Activated CD8-positive, alpha-beta memory T cell treated with anti-CD3 and anti-CD28 coated beads, Interleukin-2, amount 10 ng/mL, durations not matched to agents 7 days and 5 days (primary cell): ENCODE results near the gene ERC2. TPM values are rescaled to one million over a fixed set of nuclear protein-coding genes. Genes with fewer than 3 reads are reported as not detected.

Source experiments
- ATAC-seq: fragments of 150-1000 bp; cut with Tn5 transposase; one replicate; pipeline ENCODE4 v1.10.0; 2021; ENCODE audit warnings: moderate library complexity
- CTCF ChIA-PET: fragments of 350-600 bp; sonication (Branson Sonifier 250); formaldehyde crosslinking; loops from one replicate; lab custom pipeline; 2021; ENCODE audit warnings: antibody characterized with exemption; lab: Charles Lee
- DNase-seq: peaks from one replicate; pipeline ENCODE4 v3.0.0-alpha.2; 2020
- H3K27ac Mint-ChIP-seq: one replicate; pipeline ENCODE4 v1.8.0; 2021; ENCODE audit warnings: mild to moderate bottlenecking, mixed read lengths
- H3K27me3 Mint-ChIP-seq: one replicate; pipeline ENCODE4 v1.8.0; 2021; ENCODE audit warnings: mixed read lengths
- H3K36me3 Mint-ChIP-seq: one replicate; pipeline ENCODE4 v1.8.0; 2021; ENCODE audit warnings: mild to moderate bottlenecking, mixed read lengths
- H3K4me1 Mint-ChIP-seq: one replicate; pipeline ENCODE4 v1.8.0; 2021; ENCODE audit warnings: mixed read lengths
- H3K4me3 Mint-ChIP-seq: one replicate; pipeline ENCODE4 v1.8.0; 2021; ENCODE audit warnings: mild to moderate bottlenecking, moderate library complexity, mixed read lengths
- H3K9me3 Mint-ChIP-seq: one replicate; pipeline ENCODE4 v1.8.0; 2022; ENCODE audit warnings: low read depth, mixed read lengths
- total RNA-seq, 2 experiments: library from RNA; stranded (reverse); gene quantifications; one replicate each; pipeline ENCODE4 v1.2.3, GENCODE V29; 2021

Gene ERC2
- total RNA-seq, 2 experiments from 2014 or later, result not detected

DNA sequence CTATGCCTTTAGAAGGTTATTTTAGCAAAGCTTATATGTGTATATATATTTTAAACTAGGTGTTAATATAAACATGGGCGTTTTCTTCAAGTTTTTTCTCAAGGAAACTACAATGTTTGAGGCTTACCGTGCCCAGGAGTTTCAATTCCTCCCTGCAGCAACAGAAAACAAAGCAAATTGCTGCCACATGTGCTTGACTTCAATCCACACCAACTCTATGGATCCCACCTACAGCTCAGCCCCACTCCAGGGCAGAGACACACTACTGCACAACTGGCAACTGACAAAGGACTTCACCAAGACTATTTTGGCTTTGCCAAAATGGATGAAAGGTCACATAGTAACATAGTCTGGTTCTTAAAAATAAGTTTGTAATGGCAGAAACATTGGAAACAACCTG lies 346.6 kb downstream of the ERC2 start:
- no peak for ATAC-seq
- CTCF ChIA-PET, result no interaction called here
- H3K27ac Mint-ChIP-seq, result no peak overlapping the region

DNA sequence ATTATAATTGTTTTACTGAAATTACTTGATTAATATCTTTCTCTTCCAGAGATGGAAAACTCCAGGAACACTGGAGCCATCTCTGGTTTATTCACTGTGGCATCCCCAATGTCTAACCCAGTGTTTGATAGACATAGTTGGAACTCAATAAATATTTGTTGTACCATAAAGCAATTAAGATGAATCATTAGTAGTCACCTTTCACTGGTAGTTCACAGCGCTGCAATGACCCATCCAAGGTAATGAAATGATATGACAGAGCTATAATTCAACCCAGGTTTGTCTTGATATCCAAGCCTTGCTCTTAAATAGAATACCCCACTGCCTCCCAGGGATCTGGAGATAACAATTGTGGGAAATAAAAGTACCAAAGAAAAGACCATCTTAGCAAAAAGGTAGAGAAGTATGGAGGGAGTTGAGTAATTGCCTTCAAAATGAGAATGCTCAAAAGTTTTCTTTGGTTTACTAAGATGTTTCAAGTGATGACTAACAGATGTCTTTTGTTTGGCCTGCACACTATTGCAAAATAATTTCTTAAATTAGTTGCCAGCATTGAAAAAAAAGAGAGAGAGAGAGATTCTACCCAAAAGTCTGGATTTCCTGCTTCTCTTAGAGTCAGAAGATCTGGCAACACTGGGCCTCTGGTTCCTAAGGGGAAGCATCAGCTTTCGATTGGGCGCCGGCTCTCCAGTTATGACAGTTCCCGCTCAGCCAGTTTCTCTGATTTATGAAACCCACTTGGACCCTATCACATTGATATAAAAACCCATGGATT lies 348.5 kb downstream of the ERC2 start:
- DNase-seq, result no peak
- Mint-ChIP-seq H3K27ac (no peak overlapping the region), H3K27me3 (no peaks in the 10 kb centered on the region), H3K4me3 (no peak overlapping the region), H3K36me3 (no peaks in the 10 kb centered on the region), H3K4me1 (no peaks in the 10 kb centered on the region), H3K9me3 (no peaks in the 10 kb centered on the region)
- CTCF ChIA-PET, result interaction anchor here (0.7 kb wide), 1 partner anchor 23 kb away, joined by 3 read pairs; no protein-coding TSS in a partner anchor
- ATAC-seq, result no peak

More for the DNA sequence above, 346.6 kb downstream of the ERC2 start:
- no peak for DNase-seq
- Mint-ChIP-seq H3K36me3 (no peaks in the 10 kb centered on the region), H3K4me1 (no peaks in the 10 kb centered on the region), H3K27me3 (no peaks in the 10 kb centered on the region), H3K4me3 (no peak overlapping the region), H3K9me3 (no peaks in the 10 kb centered on the region)

DNA sequence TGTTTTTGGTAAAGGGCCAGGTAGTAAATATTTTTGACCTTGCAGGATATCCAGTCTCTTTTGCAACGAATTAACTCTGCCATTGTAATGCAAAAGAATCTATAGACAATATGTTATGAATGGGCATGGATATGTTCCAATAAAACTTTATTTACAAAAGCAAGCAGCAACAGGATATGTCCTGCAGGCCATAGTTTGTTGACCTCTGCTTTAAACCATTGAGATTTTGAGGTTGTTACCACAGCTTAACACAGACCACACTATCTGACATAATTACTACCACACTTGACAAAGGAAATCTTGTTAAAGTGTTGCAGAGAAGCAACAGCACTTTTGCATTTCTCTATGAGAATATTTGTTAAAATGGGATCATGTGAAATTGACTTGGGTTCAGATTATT lies 349.3 kb downstream of the ERC2 start:
- ATAC-seq (no peak), DNase-seq (no peak)
- no peaks in the 10 kb centered on the region for H3K36me3 Mint-ChIP-seq
- H3K4me3 Mint-ChIP-seq, result no peak overlapping the region
- no peak overlapping the region for H3K27ac Mint-ChIP-seq
- no peaks in the 10 kb centered on the region for H3K4me1 Mint-ChIP-seq
- CTCF ChIA-PET, result no interaction called here
- no peaks in the 10 kb centered on the region for H3K27me3 Mint-ChIP-seq
- H3K9me3 Mint-ChIP-seq, result no peaks in the 10 kb centered on the region

DNA sequence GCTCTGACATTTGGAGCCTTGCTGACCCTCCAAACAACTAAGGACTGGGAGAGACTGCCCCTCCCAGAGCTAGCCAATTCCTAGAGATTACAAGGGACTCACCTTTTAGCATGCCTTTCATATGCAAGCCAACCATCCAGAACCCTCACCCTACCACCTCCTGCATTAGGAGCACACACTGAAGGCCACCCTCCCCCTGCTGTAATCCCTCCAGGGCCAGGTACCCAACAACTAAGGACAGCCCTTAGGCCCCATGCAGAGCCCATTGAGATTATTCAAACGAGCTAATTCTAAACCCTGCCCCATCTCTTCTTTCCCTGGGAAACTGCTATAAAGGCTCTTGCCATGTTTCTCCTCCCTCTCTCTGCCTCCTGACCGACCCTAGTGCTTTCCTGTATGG lies 352.6 kb downstream of the ERC2 start:
- Mint-ChIP-seq H3K27me3 (no peaks in the 10 kb centered on the region), H3K9me3 (no peaks in the 10 kb centered on the region), H3K27ac (no peak overlapping the region), H3K4me1 (no peaks in the 10 kb centered on the region), H3K36me3 (no peaks in the 10 kb centered on the region), H3K4me3 (no peak overlapping the region)
- CTCF ChIA-PET, result no interaction called here
- DNase-seq (no peak), ATAC-seq (no peak)

DNA sequence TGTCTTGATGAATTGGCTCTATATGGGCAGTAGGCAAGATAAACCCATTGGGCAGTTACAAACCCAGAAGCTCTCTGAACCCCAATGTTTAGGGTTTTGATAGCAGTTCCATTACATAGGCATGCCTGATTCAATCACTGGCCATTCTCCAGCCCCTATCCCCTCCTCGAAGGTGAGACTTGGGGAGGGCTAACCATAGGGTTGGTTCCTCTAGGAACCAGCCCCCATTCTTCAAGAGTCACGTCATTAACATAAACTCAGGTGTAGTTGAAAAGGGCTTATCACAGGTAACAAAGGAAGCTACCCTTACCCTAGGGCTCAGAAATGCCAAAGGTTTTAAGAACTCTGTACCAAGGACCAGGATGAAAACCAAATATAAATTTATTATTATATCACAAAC lies 353.1 kb downstream of the ERC2 start:
- Mint-ChIP-seq H3K36me3 (no peaks in the 10 kb centered on the region), H3K27me3 (no peaks in the 10 kb centered on the region), H3K4me1 (no peaks in the 10 kb centered on the region), H3K9me3 (no peaks in the 10 kb centered on the region), H3K27ac (no peak overlapping the region), H3K4me3 (no peak overlapping the region)
- ATAC-seq (no peak), DNase-seq (no peak)
- CTCF ChIA-PET, result no interaction called here

GRCh38 chr3:56113908-56114307 lies 354.4 kb downstream of the ERC2 start:
- no peaks in the 10 kb centered on the region for H3K9me3 Mint-ChIP-seq
- H3K36me3 Mint-ChIP-seq, result no peaks in the 10 kb centered on the region
- CTCF ChIA-PET, result no interaction called here
- no peaks in the 10 kb centered on the region for H3K27me3 Mint-ChIP-seq
- DNase-seq (no peak), ATAC-seq (no peak)
- no peak overlapping the region for H3K27ac Mint-ChIP-seq
- H3K4me3 Mint-ChIP-seq, result no peak overlapping the region
- H3K4me1 Mint-ChIP-seq, result no peaks in the 10 kb centered on the region

DNA sequence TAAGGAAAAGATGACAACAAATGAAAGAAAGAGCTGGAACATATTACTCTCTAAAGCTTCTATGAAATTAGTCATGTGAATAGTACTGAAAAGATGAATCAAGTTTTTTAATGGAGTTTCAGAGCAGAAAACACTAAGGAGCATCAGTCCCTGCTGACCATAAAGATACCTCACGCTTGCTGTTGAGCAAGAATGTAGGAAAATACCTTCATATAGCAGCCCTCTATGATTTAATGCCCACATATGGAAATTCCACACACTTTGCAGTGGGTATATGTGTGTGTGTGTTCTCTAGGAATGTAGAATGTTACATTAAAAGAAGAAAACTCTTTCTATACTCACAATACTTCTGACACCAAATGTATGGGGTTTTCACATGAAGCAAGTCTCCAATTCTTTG lies 355.0 kb downstream of the ERC2 start:
- no peak overlapping the region for H3K27ac Mint-ChIP-seq

DNA sequence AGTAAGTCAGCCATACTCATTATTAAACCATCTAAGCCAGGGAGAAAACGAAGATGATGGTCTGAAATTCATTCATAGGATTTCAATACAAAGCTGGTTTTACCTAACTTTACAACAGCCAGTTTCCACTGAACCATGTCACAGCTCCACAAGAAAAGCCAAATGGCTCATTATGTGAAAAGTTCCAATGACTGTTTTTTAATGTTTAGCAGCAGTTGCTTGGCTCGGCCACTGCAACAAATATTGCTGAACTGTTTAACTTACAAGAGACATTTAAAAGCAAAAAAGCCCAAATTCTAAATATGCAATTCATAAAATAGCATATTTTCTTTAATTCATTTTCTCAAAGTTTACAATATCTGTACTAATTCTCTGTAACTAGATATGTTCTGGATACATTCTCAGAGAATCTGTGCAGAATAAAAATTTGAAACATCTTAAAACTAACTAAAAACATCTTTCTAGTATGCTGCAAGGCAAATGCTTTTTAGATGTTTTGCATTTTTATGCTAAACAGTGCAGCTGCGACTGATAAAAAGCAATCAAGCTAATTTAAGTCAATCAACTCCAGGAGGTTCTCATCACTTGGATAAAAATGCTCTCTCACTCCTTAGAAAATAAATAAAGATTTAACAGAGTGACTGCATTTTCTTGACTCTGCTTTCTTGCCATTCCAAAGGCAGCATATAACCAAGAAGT lies 356.5 kb downstream of the ERC2 start:
- Mint-ChIP-seq H3K4me1 (no peaks in the 10 kb centered on the region), H3K27me3 (no peaks in the 10 kb centered on the region), H3K4me3 (no peak overlapping the region), H3K36me3 (no peaks in the 10 kb centered on the region), H3K27ac (no peak overlapping the region), H3K9me3 (no peaks in the 10 kb centered on the region)
- ATAC-seq (no peak), DNase-seq (no peak)
- CTCF ChIA-PET, result interaction anchor here (0.5 to 0.8 kb wide), 2 partner anchors 191 to 228 kb away, joined by 3 read pairs; no protein-coding TSS in a partner anchor

More for the DNA sequence above, 355.0 kb downstream of the ERC2 start:
- Mint-ChIP-seq H3K27me3 (no peaks in the 10 kb centered on the region), H3K36me3 (no peaks in the 10 kb centered on the region), H3K9me3 (no peaks in the 10 kb centered on the region), H3K4me1 (no peaks in the 10 kb centered on the region), H3K4me3 (no peak overlapping the region)
- CTCF ChIA-PET, result no interaction called here
- DNase-seq, result no peak
- ATAC-seq, result no peak

- Mint-ChIP-seq H3K9me3 (no peaks in the 10 kb centered on the region), H3K27me3 (no peaks in the 10 kb centered on the region), H3K36me3 (no peaks in the 10 kb centered on the region), H3K27ac (no peak overlapping the region), H3K4me3 (no peak overlapping the region), H3K4me1 (no peaks in the 10 kb centered on the region)
- CTCF ChIA-PET, result interaction anchor here (0.5 to 0.8 kb wide), 2 partner anchors 192 to 229 kb away, joined by 3 read pairs; no protein-coding TSS in a partner anchor
- ATAC-seq (no peak), DNase-seq (no peak)
These were observed 357.4 kb downstream of the ERC2 start for GRCh38 chr3:56110886-56111285.

DNA sequence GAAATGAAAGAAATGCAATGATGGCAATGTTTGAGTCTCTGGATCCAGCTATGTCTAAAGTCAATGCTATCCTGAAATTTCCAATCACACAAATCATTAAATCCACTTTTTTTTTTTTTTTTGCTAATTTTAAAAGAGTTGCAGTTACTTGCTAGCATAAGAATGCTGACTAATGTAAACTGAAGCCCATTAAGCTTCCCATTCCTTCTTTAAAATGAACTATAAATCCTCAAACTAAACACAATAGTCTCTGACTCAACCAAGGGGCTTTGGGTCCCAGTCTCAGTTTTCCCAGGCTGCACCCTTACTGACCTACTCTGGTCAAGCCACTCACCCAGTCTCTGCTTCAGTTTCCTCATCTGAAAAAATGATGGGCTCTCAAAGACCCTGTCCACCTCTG lies 361.1 kb downstream of the ERC2 start:
- DNase-seq, result no peak
- no peaks in the 10 kb centered on the region for H3K27me3 Mint-ChIP-seq
- H3K27ac Mint-ChIP-seq, result no peak overlapping the region
- CTCF ChIA-PET, result no interaction called here
- ATAC-seq, result no peak
- H3K9me3 Mint-ChIP-seq, result no peaks in the 10 kb centered on the region
- H3K36me3 Mint-ChIP-seq, result no peaks in the 10 kb centered on the region
- no peak overlapping the region for H3K4me3 Mint-ChIP-seq
- H3K4me1 Mint-ChIP-seq, result no peaks in the 10 kb centered on the region

DNA sequence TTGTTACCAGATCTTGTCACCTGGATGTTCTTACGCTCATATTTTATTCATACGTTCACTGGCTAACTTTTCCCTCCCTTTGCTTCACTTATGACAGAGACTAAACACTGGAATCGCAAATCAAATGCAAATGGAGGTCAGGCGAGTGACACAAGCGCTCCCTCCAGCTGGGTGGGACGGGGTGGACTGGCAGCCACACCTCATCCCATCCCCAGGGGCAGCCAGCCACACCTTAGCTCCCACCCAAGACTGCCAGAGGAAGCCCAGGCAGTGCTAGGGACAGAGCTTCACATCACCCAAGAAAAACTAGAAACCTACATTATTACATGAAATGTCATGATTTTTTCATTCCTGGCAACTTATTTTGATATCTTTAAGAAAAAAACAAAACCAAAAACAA lies 366.2 kb downstream of the ERC2 start:
- Mint-ChIP-seq H3K27me3 (no peaks in the 10 kb centered on the region), H3K4me1 (no peaks in the 10 kb centered on the region), H3K4me3 (no peak overlapping the region), H3K9me3 (no peaks in the 10 kb centered on the region), H3K27ac (no peak overlapping the region), H3K36me3 (no peaks in the 10 kb centered on the region)
- ATAC-seq, result no peak
- DNase-seq, result no peak
- CTCF ChIA-PET, result no interaction called here

- H3K9me3 Mint-ChIP-seq, result no peaks in the 10 kb centered on the region
- CTCF ChIA-PET, result no interaction called here
These were observed 366.7 kb downstream of the ERC2 start for GRCh38 chr3:56101576-56101975.

DNA sequence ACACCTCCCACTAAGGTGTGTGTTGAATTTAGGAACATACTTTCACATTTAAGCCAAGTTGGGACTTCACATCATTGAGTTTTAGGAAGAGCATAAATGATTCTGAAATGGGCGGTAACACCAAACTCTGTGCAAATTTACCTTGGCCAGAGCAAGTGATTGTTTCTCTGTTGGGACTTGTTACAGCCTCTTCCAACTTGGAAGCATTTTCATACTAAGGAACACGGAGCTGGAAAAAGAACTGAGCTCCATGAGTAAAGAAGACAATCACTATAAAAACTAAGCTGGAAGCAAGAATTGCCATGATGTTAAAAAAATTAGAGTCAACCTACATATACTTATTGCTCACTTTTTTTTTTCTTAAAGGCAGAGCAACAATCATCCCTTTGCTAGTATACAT lies 371.3 kb downstream of the ERC2 start:
- Mint-ChIP-seq H3K4me1 (no peaks in the 10 kb centered on the region), H3K9me3 (no peaks in the 10 kb centered on the region), H3K27ac (no peak overlapping the region), H3K4me3 (no peak overlapping the region), H3K36me3 (no peaks in the 10 kb centered on the region), H3K27me3 (peaks cover 2% of the 10 kb centered on the region)
- ATAC-seq (no peak), DNase-seq (no peak)
- CTCF ChIA-PET, result no interaction called here

More at GRCh38 chr3:56101576-56101975, 366.7 kb downstream of the ERC2 start:
- no peak for ATAC-seq
- Mint-ChIP-seq H3K27me3 (no peaks in the 10 kb centered on the region), H3K4me1 (no peaks in the 10 kb centered on the region), H3K4me3 (no peak overlapping the region), H3K27ac (no peak overlapping the region), H3K36me3 (no peaks in the 10 kb centered on the region)
- no peak for DNase-seq

DNA sequence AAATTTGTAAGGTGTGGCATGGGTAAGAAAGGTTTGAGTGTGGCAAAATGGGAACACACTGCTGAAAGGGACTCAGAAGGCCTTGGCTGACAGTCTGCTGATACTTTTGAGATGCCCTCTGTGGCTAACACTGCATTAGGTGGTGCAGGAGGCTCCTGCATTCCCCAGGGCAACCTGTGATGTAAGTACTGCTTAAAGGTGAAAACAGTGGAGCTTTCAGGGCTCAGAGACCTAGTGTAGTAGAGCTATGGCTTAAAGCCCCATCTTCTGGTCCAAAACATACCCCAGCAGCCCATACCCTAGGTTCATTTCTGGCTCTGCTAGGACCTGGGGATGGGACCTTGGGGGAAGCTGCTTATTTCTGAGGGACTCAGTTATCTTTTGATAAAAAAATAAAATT lies 374.1 kb downstream of the ERC2 start:
- CTCF ChIA-PET, result interaction anchor here (0.5 kb wide), 1 partner anchor 704 kb away, joined by 3 read pairs; no protein-coding TSS in a partner anchor

More for the DNA sequence above, 374.1 kb downstream of the ERC2 start:
- no peaks in the 10 kb centered on the region for H3K36me3 Mint-ChIP-seq
- ATAC-seq, result no peak
- no peak for DNase-seq
- H3K4me1 Mint-ChIP-seq, result no peaks in the 10 kb centered on the region
- no peak overlapping the region for H3K4me3 Mint-ChIP-seq
- peaks cover 2% of the 10 kb centered on the region for H3K9me3 Mint-ChIP-seq
- H3K27ac Mint-ChIP-seq, result no peak overlapping the region
- H3K27me3 Mint-ChIP-seq, result peaks cover 2% of the 10 kb centered on the region
